D721Med (cell line): ENCODE measurements around the gene SLC6A1.

Experiments used
- DNase-seq: peaks from one replicate; pipeline ENCODE4 v3.0.0; 2011; ENCODE audit warnings: low spot score; ENCODE audit not compliant: insufficient read length
- FAIRE-seq: peaks from 2 replicates; lab custom pipeline; 2011; peaks lifted over from hg19 to GRCh38; lab: Jason Lieb, UNC
- TF ChIP-seq, protein P1 (sequence below): IDR thresholded peaks from 2 replicates; pipeline ENCODE4 v1.5.1; 2012; ENCODE audit warnings: mild to moderate bottlenecking, control low read depth; ENCODE audit not compliant: insufficient read depth; ENCODE audit errors: missing control alignments

The SLC6A1 gene

GRCh38 chr3:11037976-11038375 lies 45.4 kb downstream of the SLC6A1 start:
- FAIRE-seq (no peak), DNase-seq (no peak)
- TF ChIP-seq, protein P1, sequence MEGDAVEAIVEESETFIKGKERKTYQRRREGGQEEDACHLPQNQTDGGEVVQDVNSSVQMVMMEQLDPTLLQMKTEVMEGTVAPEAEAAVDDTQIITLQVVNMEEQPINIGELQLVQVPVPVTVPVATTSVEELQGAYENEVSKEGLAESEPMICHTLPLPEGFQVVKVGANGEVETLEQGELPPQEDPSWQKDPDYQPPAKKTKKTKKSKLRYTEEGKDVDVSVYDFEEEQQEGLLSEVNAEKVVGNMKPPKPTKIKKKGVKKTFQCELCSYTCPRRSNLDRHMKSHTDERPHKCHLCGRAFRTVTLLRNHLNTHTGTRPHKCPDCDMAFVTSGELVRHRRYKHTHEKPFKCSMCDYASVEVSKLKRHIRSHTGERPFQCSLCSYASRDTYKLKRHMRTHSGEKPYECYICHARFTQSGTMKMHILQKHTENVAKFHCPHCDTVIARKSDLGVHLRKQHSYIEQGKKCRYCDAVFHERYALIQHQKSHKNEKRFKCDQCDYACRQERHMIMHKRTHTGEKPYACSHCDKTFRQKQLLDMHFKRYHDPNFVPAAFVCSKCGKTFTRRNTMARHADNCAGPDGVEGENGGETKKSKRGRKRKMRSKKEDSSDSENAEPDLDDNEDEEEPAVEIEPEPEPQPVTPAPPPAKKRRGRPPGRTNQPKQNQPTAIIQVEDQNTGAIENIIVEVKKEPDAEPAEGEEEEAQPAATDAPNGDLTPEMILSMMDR = no peak

DNA sequence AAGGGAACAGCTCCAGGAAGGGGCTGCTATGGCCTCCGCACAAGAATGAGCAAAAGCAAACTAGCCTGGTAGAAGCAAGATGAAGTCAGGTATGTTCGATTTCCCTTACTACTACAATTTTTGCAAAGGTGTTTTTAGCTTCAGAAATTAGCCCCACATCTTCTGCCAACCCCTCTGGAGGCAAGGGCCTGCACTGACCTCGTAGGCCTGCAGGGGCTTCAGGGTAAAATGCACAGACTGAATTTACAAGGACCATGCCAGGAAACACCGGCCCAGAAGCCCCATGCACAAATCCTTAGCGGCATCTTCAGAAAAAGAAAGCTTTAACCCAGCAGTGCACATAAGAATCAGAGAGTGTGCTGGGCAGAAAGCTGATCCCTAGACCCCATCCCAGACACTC lies 53.0 kb downstream of the SLC6A1 start:
- FAIRE-seq (no peak), DNase-seq (no peak)
- TF ChIP-seq, protein P1 = no peak

DNA sequence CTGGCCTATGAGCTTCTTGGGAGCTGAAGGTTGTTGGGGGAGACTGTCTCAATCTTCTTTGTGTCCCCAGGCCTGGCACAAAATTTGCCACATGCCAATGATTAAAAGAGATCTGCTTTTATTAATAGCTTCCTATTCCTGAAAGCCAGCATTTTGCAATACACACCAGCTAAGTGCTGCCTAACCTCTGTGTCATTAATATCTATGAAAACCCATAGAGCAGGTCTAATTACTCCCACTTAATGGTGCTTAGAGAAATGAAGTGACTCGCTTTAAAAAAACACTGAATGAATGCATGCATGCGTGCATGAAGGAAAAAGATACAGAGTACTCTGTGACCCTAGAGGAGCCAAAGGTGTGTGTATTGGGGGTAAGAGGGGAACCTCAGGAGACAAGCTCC lies 55.0 kb downstream of the SLC6A1 start:
- FAIRE-seq (no peak), DNase-seq (no peak)
- TF ChIP-seq, protein P1 = no peak

DNA sequence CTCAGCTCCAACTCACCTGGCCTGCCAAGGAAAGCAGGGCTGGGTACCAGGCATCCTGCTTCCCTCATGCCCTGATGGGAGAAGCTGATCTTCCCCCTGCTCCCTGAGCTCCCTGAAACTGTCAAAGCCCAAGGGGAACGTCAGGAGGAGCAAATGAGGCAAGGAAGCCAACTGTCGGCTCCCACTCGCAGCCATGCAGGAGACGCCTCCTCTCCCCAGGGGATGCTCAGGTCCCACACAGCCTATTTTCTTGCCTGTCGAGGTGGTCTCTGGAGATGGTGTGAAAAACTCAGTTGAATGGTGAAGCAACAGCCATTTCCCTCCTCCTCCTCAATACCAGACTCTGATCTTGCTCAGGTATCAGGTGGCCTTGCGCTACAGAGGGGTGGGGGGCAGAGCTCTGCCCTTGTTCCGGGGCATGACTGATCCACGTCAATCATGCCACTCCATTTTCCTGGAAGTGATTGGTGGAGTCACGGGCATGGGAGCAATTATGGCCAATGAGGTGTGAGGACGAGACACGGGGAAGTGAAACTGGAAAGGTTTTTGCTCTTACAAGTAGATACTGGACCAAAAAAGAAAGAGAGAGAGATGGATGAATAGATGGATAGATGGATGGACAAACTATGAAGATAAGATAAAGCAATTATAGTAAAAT lies 58.2 kb downstream of the SLC6A1 start:
- no peak for DNase-seq
- TF ChIP-seq, protein P1 = no peak
- no peak for FAIRE-seq

DNA sequence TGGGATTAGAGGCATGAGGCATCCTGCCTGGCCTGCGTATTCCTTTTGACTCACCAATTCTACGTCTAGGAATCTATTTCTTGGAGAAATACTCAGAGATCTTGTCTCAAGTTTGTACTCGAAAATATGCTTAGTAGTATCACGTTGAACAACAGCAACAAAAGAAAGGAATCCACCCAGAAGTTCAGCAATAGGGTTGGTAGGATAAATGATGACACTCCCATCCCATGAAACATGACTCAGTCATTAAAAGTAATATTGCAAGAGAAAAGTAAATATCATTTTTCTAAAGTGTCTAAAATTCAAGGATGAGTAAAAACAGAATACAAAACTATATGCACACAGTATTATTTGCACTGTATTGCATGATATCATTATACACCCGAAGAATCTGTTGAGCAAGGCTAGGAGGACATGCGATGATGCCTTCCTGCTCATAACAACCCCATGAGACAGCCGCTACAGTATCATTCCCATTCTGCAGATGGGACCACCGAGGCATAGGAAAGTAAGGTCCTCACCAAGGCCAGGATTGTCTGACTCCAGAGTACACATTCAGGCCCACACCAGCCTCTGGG lies 61.5 kb downstream of the SLC6A1 start:
- no peak for FAIRE-seq
- DNase-seq = no peak
- TF ChIP-seq, protein P1 = no peak

DNA sequence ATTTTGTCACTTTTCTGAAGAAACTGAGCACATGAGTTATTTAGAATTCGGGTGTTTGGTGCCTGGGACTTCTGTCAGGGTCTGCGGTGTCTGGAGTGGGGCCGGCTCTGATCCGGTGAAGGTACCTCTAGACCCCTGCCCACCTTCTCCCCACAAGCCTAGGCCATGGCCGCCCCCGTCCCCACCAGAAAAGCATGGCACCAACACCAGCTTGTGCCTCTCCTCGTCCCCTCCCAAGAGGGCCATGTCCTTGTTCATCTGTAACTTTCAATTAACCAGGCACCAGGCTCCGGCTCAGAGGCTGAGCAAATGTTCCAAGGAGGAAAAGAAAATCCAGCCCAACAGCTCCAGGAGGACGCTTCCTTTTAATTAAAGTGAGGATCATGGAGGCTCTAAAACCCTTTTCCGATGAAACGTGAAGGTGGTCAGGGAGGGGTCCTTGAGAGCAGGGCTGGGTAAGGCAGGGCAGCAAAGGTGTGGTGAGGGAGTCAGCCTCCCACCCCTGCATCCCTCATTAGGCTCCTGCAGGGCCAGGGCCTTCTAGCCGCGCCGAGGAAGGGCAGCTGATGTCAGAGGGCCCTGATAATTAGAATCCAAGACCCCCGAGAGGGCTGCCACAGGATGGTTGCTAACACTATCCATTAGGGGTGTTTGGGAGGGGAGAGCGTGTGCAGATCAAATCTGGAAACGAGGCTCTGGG lies 62.3 kb downstream of the SLC6A1 start:
- TF ChIP-seq, protein P1 = no peak
- no peak for DNase-seq
- FAIRE-seq = no peak

DNA sequence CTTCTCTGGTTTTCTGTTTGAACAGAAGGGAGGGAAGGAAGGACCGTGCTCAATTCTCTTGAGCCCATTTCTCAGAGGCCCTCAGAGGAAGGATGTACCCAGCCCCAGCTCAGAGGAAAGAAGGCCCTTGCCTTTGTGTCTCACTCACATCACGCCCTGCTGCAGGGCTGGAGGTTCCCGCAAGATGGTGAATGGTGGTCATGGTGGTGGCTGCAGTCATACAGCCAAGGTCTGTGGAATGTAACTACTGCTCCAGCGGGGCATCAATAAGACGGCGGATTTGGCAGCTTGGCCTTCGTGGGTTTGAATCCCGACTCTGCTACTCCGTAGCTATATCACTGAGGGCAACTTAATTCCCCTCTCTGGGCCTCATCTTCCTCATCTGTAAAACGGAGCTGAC lies 62.9 kb downstream of the SLC6A1 start:
- FAIRE-seq = no peak
- TF ChIP-seq, protein P1 = no peak
- no peak for DNase-seq
